ENCODE results near the gene CSNK1G1. TPM values are rescaled to one million over a fixed set of nuclear protein-coding genes. Genes with fewer than 3 reads are reported as not detected.
"Not testable (repeated sequence)": the region's sequence is repeated elsewhere in the genome, so short reads cannot be mapped to it uniquely, and the experiment has no call there.

The CSNK1G1 gene
- total RNA-seq, 1 donor from 2014 or later = 19.8 TPM

DNA sequence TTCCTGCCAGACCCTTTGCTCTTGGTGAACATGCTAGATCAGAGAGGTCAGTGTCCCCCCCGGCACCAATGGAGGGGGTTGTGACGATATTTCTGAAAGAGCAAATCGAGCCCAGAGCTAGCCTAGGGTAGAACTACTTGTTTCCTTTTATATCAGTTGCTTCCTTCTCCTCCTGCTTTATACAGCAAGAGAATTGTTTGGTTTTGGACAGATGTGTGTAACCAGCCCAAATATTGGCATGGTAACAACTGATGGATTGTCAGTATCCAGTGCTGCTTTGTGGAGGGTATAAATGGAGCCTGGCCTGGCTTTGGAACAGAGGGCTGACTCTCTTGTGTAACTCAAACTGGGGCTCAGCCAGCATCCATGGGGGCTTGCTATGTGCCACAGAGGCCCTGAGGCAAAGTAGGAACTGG lies 233.0 kb downstream of the CSNK1G1 start:
- H3K36me3 ChIP-seq = peaks cover 99% of the 10 kb centered on the region
- TF ChIP-seq, protein P1, sequence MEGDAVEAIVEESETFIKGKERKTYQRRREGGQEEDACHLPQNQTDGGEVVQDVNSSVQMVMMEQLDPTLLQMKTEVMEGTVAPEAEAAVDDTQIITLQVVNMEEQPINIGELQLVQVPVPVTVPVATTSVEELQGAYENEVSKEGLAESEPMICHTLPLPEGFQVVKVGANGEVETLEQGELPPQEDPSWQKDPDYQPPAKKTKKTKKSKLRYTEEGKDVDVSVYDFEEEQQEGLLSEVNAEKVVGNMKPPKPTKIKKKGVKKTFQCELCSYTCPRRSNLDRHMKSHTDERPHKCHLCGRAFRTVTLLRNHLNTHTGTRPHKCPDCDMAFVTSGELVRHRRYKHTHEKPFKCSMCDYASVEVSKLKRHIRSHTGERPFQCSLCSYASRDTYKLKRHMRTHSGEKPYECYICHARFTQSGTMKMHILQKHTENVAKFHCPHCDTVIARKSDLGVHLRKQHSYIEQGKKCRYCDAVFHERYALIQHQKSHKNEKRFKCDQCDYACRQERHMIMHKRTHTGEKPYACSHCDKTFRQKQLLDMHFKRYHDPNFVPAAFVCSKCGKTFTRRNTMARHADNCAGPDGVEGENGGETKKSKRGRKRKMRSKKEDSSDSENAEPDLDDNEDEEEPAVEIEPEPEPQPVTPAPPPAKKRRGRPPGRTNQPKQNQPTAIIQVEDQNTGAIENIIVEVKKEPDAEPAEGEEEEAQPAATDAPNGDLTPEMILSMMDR (IDR thresholded peaks at IDR 0.05) = no peak
- intact Hi-C loops (cut with DNase I) = no loop called here
- H3K27me3 ChIP-seq = no peaks in the 10 kb centered on the region
- no peak overlapping the region for H3K27ac ChIP-seq
- DNase-seq (no peak), ATAC-seq (no peak)
- H3K9me3 ChIP-seq = no peaks in the 10 kb centered on the region
- H3K4me1 ChIP-seq = peaks cover 8% of the 10 kb centered on the region
- H3K4me3 ChIP-seq = no peak overlapping the region

GRCh38 chr15:64122444-64122843 lies 233.5 kb downstream of the CSNK1G1 start:
- intact Hi-C loops (cut with DNase I) = no loop called here
- no peak for ATAC-seq
- Histone ChIP-seq H3K36me3 (peaks cover 99% of the 10 kb centered on the region), H3K9me3 (no peaks in the 10 kb centered on the region), H3K27me3 (no peaks in the 10 kb centered on the region), H3K4me3 (no peak overlapping the region), H3K27ac (no peak overlapping the region), H3K4me1 (peaks cover 13% of the 10 kb centered on the region)
- no peak for DNase-seq
- TF ChIP-seq, protein P1 (IDR thresholded peaks at IDR 0.05) = no peak

DNA sequence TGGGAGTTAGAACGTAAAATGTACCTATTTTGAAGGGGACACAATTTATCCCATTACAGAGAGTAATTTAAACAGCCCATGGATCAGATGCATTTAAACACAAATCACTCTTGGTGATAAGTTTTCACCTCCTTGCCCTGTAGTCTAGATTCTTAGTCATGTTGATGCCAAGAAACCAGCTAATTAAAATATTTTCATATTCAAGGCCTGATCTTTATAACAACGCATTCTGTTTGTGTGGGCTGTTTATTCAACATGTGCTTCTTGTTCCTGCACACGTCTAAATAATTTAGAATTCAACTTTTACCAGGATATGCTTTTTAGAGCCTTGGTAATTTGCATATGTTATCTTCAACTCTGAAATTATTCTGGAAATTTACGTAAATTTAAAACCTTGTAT lies 234.4 kb downstream of the CSNK1G1 start:
- DNase-seq (no peak), ATAC-seq (no peak)
- Histone ChIP-seq H3K4me1 (peaks cover 15% of the 10 kb centered on the region), H3K4me3 (no peak overlapping the region), H3K36me3 (peaks cover 99% of the 10 kb centered on the region), H3K27ac (no peak overlapping the region), H3K9me3 (no peaks in the 10 kb centered on the region), H3K27me3 (no peaks in the 10 kb centered on the region)
- TF ChIP-seq, protein P1 (IDR thresholded peaks at IDR 0.05) = no peak
- intact Hi-C loops (cut with DNase I) = no loop called here

GRCh38 chr15:64120322-64120721 lies 235.7 kb downstream of the CSNK1G1 start:
- H3K27me3 ChIP-seq; H3K27ac ChIP-seq; ATAC-seq; H3K9me3 ChIP-seq; H3K4me3 ChIP-seq; intact Hi-C loops (cut with DNase I); DNase-seq: not testable (repeated sequence)
- Histone ChIP-seq H3K36me3 (peaks cover 99% of the 10 kb centered on the region), H3K4me1 (peaks cover 15% of the 10 kb centered on the region)

DNA sequence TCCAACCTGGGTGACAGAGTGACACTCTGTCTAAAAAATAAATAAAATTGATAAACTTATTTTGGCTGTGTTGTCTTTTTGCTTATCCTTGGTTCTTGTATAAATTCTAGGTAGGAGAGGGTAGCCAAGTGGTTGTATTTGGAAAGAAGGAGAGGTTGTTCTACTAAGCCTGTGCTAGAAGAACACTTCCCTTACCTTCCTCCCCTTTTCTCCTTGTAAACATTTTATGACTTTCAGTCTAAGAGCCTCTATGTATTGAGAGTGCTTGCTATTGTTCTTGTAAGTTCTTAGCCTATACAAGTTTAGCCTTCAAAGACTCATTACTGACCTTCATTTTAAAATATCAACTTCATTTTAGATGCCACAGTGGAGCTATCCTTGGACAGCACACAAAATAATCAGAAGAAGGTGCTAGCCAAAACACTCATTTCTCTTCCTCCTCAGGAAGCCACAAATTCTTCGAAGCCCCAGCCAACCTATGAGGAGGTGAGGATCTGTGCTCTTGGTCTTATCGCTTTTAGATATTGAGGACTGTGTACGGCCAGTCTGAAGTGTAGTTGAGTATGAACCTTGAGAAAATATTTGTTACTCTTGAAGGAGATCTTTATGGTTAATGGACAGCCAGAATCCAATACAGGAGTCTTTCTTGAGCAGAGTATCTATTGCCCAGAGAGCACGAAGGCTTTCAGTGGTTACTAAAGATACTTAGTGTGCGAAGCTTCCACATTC lies 238.1 kb downstream of the CSNK1G1 start:
- ATAC-seq (peak; percentile 93), DNase-seq (no peak)
- no peaks in the 10 kb centered on the region for H3K27me3 ChIP-seq
- H3K4me1 ChIP-seq = peaks cover 21% of the 10 kb centered on the region
- no peak overlapping the region for H3K4me3 ChIP-seq
- intact Hi-C loops (cut with DNase I) = no loop called here
- no peaks in the 10 kb centered on the region for H3K9me3 ChIP-seq
- H3K27ac ChIP-seq = no peak overlapping the region
- H3K36me3 ChIP-seq = peaks cover 99% of the 10 kb centered on the region
- TF ChIP-seq, protein P1 (IDR thresholded peaks at IDR 0.05) = no peak

Other genes starting within 250 kb of the CSNK1G1 start
- gene SNX22, start 204.4 kb downstream of the CSNK1G1 start, total RNA-seq = 28.3 TPM
- gene PPIB, start 193.2 kb downstream of the CSNK1G1 start, total RNA-seq = 389 TPM
- gene PCLAF, start 25.3 kb upstream of the CSNK1G1 start, total RNA-seq = 2.8 TPM
- gene TRIP4, start 31.7 kb upstream of the CSNK1G1 start, total RNA-seq = 27.5 TPM
- 45.4 TPM for gene ZNF609, start 104.4 kb upstream of the CSNK1G1 start, total RNA-seq

Measured in upper lobe of right lung (tissue), 1 donor.